MM.1S (cell line): ENCODE measurements around the gene TIMMDC1.

Experiments used
- EZH2 ChIP-seq: fragments of 300-600 bp; sonication (generic); optimal IDR thresholded peaks from 2 replicates; pipeline ENCODE3; 2017; ENCODE audit warnings: low read depth, mild to moderate bottlenecking, antibody characterized with exemption, low read length, mixed read lengths
- EZH2phosphoT487 ChIP-seq: fragments of 300-600 bp; sonication (generic); IDR thresholded peaks from 2 replicates; pipeline ENCODE4 v1.6.1; 2018; ENCODE audit warnings: antibody characterized with exemption, low read length
- TF ChIP-seq, protein P1 (sequence below): fragments of 300-600 bp; sonication (generic); IDR thresholded peaks from 2 replicates; pipeline ENCODE4 v1.5.1; 2016; ENCODE audit warnings: antibody characterized with exemption, low read length, mixed read lengths

DNA sequence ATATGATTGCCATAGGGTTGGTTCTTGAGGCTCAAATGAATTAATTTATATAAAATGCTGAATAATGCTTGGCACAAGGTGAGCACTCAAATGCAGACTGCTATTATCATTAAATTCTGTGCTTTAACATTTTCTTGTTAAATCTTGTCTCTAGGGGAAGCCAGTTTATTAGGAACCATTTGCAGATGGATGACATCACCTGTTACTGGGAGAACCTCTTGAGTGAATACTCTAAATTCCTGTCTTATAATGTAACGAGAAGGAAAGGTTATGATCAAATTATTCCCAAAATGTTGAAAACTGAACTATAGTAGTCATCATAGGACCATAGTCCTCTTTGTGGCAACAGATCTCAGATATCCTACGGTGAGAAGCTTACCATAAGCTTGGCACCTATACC, 6.2 kb upstream of the TIMMDC1 start:
- TF ChIP-seq, protein P1, sequence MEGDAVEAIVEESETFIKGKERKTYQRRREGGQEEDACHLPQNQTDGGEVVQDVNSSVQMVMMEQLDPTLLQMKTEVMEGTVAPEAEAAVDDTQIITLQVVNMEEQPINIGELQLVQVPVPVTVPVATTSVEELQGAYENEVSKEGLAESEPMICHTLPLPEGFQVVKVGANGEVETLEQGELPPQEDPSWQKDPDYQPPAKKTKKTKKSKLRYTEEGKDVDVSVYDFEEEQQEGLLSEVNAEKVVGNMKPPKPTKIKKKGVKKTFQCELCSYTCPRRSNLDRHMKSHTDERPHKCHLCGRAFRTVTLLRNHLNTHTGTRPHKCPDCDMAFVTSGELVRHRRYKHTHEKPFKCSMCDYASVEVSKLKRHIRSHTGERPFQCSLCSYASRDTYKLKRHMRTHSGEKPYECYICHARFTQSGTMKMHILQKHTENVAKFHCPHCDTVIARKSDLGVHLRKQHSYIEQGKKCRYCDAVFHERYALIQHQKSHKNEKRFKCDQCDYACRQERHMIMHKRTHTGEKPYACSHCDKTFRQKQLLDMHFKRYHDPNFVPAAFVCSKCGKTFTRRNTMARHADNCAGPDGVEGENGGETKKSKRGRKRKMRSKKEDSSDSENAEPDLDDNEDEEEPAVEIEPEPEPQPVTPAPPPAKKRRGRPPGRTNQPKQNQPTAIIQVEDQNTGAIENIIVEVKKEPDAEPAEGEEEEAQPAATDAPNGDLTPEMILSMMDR, result no peak
- TF ChIP-seq EZH2, result no peak
- no peak for TF ChIP-seq EZH2phosphoT487
